Esophagus squamous epithelium (tissue), 5 donors: ENCODE data around the gene PTPRG. TPM values are rescaled to one million over a fixed set of nuclear protein-coding genes. Genes with fewer than 3 reads are reported as not detected.

Source experiments
- DNase-seq: peaks from one replicate; lab custom pipeline; 2025; lab: John Stamatoyannopoulos, UW
- H3K27ac ChIP-seq, 4 donors: fragments of 200-600 bp; sonication (generic); one replicate each; pipeline ENCODE4 v1.5.1; 2016 to 2019; ENCODE audit warnings: mild to moderate bottlenecking in 1 of 4
- H3K27me3 ChIP-seq, 4 donors: fragments of 200-600 bp; sonication (generic); 1 replicate in 3 of 4; 2 replicates in 1 of 4; pipeline versions ENCODE4 v1.5.1 to v1.6.0; 2017 to 2021; ENCODE audit warnings: antibody characterized with exemption in 1 of 4
- H3K36me3 ChIP-seq, 3 donors: fragments of 200-600 bp; sonication (generic); one replicate each; pipeline ENCODE4 v1.5.1; 2016 to 2019
- H3K4me1 ChIP-seq, 3 donors: fragments of 200-600 bp; sonication (generic); one replicate each; pipeline ENCODE4 v1.5.1; 2017 to 2019
- H3K4me3 ChIP-seq, 4 donors: fragments of 200-600 bp; sonication (generic); 1 replicate in 3 of 4; 2 replicates in 1 of 4; pipeline ENCODE4 v1.5.1; 2016 to 2019; ENCODE audit warnings: mild to moderate bottlenecking in 2 of 4, moderate library complexity in 1 of 4
- H3K9me3 ChIP-seq, 3 donors: fragments of 200-600 bp; sonication (generic); one replicate each; pipeline ENCODE4 v1.5.1; 2016 to 2019
- CTCF ChIP-seq, 6 experiments: fragments of 450-650 bp in 4 of 6; fragments of 200-600 bp in 2 of 6; sonication (generic) in 2 of 6; IDR thresholded peaks; one replicate each; pipeline ENCODE4 v1.5.1; 2016 to 2019; ENCODE audit warnings: antibody characterized with exemption in 6 of 6, mild to moderate bottlenecking in 4 of 6, moderate library complexity in 4 of 6
- POLR2A ChIP-seq, 4 donors: fragments of 450-650 bp; IDR thresholded peaks; one replicate each; pipeline ENCODE4 v1.6.1; 2017; ENCODE audit warnings: antibody characterized with exemption in 4 of 4, mild to moderate bottlenecking in 4 of 4, moderate library complexity in 3 of 4
- WGBS, 2 donors: methylation state at CpG; one replicate each; pipeline ENCODE4 v1.1.5; 2018; 5-methylcytosine and 5-hydroxymethylcytosine counted together
- intact Hi-C: fragments of 100-400 bp; cut with DNase I; formaldehyde crosslinking; loops from one replicate; pipeline ENCODE4 v1.15.0; 2022
- total RNA-seq, 4 donors: library from RNA; depleted of rRNA; stranded (reverse); fragments of >200 nt; gene quantifications; one replicate each; pipeline ENCODE4 v1.1.0, GENCODE V29; 2016
- donor health status: DM: yes; HTN: yes; CAD: no.

PTPRG gene
- total RNA-seq, 4 donors from 2014 or later, result 3.7 to 42.2 (median 15.2) TPM

GRCh38 chr3:62113092-62113491 is 551.7 kb downstream of the PTPRG start:
- no peak overlapping the region for H3K27ac ChIP-seq
- H3K36me3 ChIP-seq, result no peaks in the 10 kb centered on the region
- DNase-seq, result no peak
- no peaks in the 10 kb centered on the region for H3K4me1 ChIP-seq
- intact Hi-C loops, result no loop called here
- no peaks in the 10 kb centered on the region for H3K27me3 ChIP-seq
- TF ChIP-seq CTCF (IDR thresholded peaks at IDR 0.05), result no peak
- no peak for TF ChIP-seq POLR2A (IDR thresholded peaks at IDR 0.05)
- 88 to 90% methylated on average over 3 of the region's 3 CpGs for WGBS, 2 donors
- H3K4me3 ChIP-seq, result no peak overlapping the region
- no peaks in the 10 kb centered on the region for H3K9me3 ChIP-seq

- Histone ChIP-seq H3K36me3 (no peaks in the 10 kb centered on the region), H3K4me3 (no peak overlapping the region), H3K4me1 (no peaks in the 10 kb centered on the region), H3K27me3 (no peaks in the 10 kb centered on the region), H3K27ac (no peak overlapping the region), H3K9me3 (no peaks in the 10 kb centered on the region)
- TF ChIP-seq POLR2A (IDR thresholded peaks at IDR 0.05) (no peak), CTCF (IDR thresholded peaks at IDR 0.05) (no peak)
- intact Hi-C loops, result no loop called here
- WGBS, 2 donors, result 94% methylated on average over 1 of the region's 1 CpG
- DNase-seq, result no peak
Measured at GRCh38 chr3:62114763-62115162, 553.4 kb downstream of the PTPRG start.

GRCh38 chr3:62117903-62118548 is 556.7 kb downstream of the PTPRG start:
- Histone ChIP-seq H3K27me3 (no peaks in the 10 kb centered on the region), H3K36me3 (no peaks in the 10 kb centered on the region), H3K9me3 (no peaks in the 10 kb centered on the region), H3K4me1 (no peaks in the 10 kb centered on the region), H3K4me3 (no peak overlapping the region), H3K27ac (no peak overlapping the region)
- DNase-seq, result no peak
- no peak for TF ChIP-seq POLR2A (IDR thresholded peaks at IDR 0.05)
- no peak for TF ChIP-seq CTCF (IDR thresholded peaks at IDR 0.05)
- intact Hi-C loops, result no loop called here
- WGBS, 2 donors, result 44 to 63% methylated on average over 3 of the region's 3 CpGs

GRCh38 chr3:62119139-62119538 is 557.8 kb downstream of the PTPRG start:
- intact Hi-C loops, result no loop called here
- no peaks in the 10 kb centered on the region for H3K4me1 ChIP-seq
- no peak overlapping the region for H3K4me3 ChIP-seq
- no peaks in the 10 kb centered on the region for H3K9me3 ChIP-seq
- no peaks in the 10 kb centered on the region for H3K27me3 ChIP-seq
- H3K27ac ChIP-seq, result no peak overlapping the region
- no peak for DNase-seq
- 76 to 80% methylated on average over 4 of the region's 4 CpGs for WGBS, 2 donors
- no peaks in the 10 kb centered on the region for H3K36me3 ChIP-seq
- TF ChIP-seq POLR2A (IDR thresholded peaks at IDR 0.05) (no peak), CTCF (IDR thresholded peaks at IDR 0.05) (no peak)

- no peak for TF ChIP-seq CTCF (IDR thresholded peaks at IDR 0.05)
- TF ChIP-seq POLR2A (IDR thresholded peaks at IDR 0.05), result no peak
- WGBS, 2 donors, result 64 to 66% methylated on average over 4 of the region's 4 CpGs
- intact Hi-C loops, result no loop called here
- no peak for DNase-seq
- H3K4me1 ChIP-seq, result peaks cover 0 to 13% (median 0%) of the 10 kb centered on the region in 3 donors
- no peak overlapping the region for H3K27ac ChIP-seq
- no peaks in the 10 kb centered on the region for H3K9me3 ChIP-seq
- no peaks in the 10 kb centered on the region for H3K36me3 ChIP-seq
- no peak overlapping the region for H3K4me3 ChIP-seq
- no peaks in the 10 kb centered on the region for H3K27me3 ChIP-seq
Measured at GRCh38 chr3:62122819-62123218, 561.4 kb downstream of the PTPRG start.
